ENCODE data around the gene PPP1R7.
"Not testable (repeated sequence)": the region's sequence is repeated elsewhere in the genome, so short reads cannot be mapped to it uniquely, and the experiment has no call there.

PPP1R7 gene

GRCh38 chr2:241193271-241193670 is 43.0 kb downstream of the PPP1R7 start:
- DNase-seq (ENCODE audit: low read depth) = no peak

GRCh38 chr2:241194811-241195210 is 44.5 kb downstream of the PPP1R7 start:
- DNase-seq (ENCODE audit: low read depth) = no peak

- no peak for DNase-seq (ENCODE audit: low read depth)
Observed at GRCh38 chr2:241195506-241196130, 45.4 kb downstream of the PPP1R7 start.

GRCh38 chr2:241197246-241197645 is 47.0 kb downstream of the PPP1R7 start:
- not testable (repeated sequence) for DNase-seq (ENCODE audit: low read depth)

- no peak for DNase-seq (ENCODE audit: low read depth)
Observed at GRCh38 chr2:241197947-241198346, 47.7 kb downstream of the PPP1R7 start.

- no peak for DNase-seq (ENCODE audit: low read depth)
Observed at GRCh38 chr2:241198381-241199279, 48.4 kb downstream of the PPP1R7 start.

GRCh38 chr2:241199286-241199685 is 49.0 kb downstream of the PPP1R7 start:
- no peak for DNase-seq (ENCODE audit: low read depth)

- DNase-seq (ENCODE audit: low read depth) = no peak
Observed at GRCh38 chr2:241199897-241200821, 49.9 kb downstream of the PPP1R7 start.

- DNase-seq (ENCODE audit: low read depth) = no peak
Observed at GRCh38 chr2:241200822-241201395, 50.6 kb downstream of the PPP1R7 start.

GRCh38 chr2:241201445-241202267 is 51.4 kb downstream of the PPP1R7 start:
- no peak for DNase-seq (ENCODE audit: low read depth)

- DNase-seq (ENCODE audit: low read depth) = no peak
Observed at GRCh38 chr2:241202268-241202585, 52.0 kb downstream of the PPP1R7 start.

- DNase-seq (ENCODE audit: low read depth) = no peak
Observed at GRCh38 chr2:241202681-241203080, 52.4 kb downstream of the PPP1R7 start.

- DNase-seq (ENCODE audit: low read depth) = no peak
Observed at GRCh38 chr2:241203218-241204009, 53.1 kb downstream of the PPP1R7 start.

GRCh38 chr2:241204010-241204384 is 53.7 kb downstream of the PPP1R7 start:
- DNase-seq (ENCODE audit: low read depth) = no peak

- DNase-seq (ENCODE audit: low read depth) = no peak
Observed at GRCh38 chr2:241204490-241204889, 54.2 kb downstream of the PPP1R7 start.

GRCh38 chr2:241205086-241205485 is 54.8 kb downstream of the PPP1R7 start:
- no peak for DNase-seq (ENCODE audit: low read depth)

- DNase-seq (ENCODE audit: low read depth) = no peak
Observed at GRCh38 chr2:241207151-241207550, 56.9 kb downstream of the PPP1R7 start.

- no peak for DNase-seq (ENCODE audit: low read depth)
Observed at GRCh38 chr2:241207641-241208040, 57.4 kb downstream of the PPP1R7 start.

GRCh38 chr2:241208058-241208457 is 57.8 kb downstream of the PPP1R7 start:
- DNase-seq (ENCODE audit: low read depth) = no peak

GRCh38 chr2:241209271-241209670 is 59.0 kb downstream of the PPP1R7 start:
- no peak for DNase-seq (ENCODE audit: low read depth)
